ENCODE results near the gene LCP1.

LCP1 gene

DNA sequence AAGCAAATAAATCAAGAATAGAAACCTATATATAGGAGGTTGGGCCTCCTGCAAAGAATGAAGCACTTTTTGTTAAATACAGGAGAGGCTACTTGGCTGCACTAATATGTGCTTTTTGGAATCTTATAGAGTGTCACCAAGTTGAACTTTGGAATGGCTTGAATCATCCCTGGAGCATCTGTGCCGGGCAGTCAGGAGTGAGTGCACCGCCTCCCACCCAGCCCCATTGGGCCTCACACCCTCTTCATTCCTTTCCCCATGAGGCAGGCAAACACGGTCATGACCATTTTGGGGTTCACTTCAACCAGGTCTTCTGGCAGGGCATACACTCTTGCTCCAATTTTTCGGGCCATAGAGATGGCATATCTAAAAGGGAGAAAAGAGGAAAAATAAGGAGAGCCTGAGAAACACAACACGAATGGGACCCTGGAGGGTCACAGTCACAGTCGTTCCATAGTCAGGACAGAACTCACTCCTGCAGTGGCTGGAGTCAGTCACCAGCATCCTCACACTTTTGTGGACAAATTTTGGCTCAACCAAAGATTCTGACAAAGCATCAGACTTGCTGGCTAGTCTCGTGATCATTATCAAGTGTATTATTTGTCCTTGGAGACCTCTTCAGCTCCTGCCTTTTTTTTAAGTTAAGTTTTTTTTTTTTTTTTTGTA is 54.5 kb downstream of the LCP1 start:
- DNase-seq (ENCODE audit: low read depth in 2 of 2) = no peak

DNA sequence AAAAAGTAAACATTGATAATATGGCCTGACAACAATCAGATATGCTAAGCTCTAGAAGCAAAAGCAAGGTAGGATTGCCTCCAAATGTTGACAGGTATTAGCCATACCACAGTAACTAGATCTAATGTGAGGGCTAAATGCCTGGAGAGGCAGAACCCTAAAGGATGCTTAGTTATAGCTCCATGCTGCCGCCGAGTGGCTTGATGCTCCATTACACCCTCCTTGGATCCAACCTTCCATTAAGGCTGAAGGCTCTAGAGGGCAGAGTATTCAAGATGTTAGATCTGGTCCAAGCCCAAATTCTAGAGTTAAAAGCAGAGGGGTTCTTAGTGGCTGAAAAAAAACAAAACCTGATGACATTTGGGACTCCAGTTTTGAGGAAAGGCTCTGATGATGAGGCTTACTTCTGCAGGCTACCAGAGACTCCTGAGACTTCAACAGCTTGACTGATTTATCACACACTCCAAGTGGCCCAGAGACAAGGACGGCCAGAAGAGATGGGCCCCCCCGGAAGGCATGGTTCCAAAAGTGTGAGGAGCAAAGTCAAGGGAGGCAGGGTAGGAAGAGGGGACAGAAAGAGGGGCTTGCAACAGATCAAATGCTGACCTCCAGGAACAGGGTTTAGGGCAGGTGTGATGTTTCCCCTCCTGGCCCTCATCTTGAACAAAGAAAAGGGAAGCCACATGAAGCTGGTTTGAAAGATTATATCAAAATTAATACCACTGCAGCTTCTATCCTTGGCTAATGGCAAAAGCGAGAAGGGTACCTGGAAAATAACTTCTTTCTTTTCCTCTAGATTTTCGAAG is 55.2 kb downstream of the LCP1 start:
- peak; percentile 16 to 53 for DNase-seq (ENCODE audit: low read depth in 2 of 2)

DNA sequence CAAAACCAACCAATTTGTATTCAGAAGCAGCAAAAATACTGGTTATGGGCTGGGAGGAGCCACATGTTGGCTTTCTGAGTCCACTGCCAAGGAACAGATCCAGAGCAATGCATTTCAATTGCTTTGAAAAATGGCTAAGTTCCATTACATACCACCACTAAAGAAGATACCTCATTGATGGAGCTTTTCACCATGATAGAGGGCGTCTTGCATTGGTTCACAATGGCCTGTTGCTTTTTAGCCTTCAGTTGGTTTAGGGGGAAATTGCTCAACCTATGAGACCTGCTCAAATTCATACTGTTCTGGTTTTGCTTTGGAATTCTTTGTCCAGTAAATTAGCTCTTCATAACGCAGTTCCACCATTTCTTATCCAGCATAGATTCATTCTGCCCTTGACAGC is 55.9 kb downstream of the LCP1 start:
- DNase-seq (ENCODE audit: low read depth in 2 of 2) = no peak

DNA sequence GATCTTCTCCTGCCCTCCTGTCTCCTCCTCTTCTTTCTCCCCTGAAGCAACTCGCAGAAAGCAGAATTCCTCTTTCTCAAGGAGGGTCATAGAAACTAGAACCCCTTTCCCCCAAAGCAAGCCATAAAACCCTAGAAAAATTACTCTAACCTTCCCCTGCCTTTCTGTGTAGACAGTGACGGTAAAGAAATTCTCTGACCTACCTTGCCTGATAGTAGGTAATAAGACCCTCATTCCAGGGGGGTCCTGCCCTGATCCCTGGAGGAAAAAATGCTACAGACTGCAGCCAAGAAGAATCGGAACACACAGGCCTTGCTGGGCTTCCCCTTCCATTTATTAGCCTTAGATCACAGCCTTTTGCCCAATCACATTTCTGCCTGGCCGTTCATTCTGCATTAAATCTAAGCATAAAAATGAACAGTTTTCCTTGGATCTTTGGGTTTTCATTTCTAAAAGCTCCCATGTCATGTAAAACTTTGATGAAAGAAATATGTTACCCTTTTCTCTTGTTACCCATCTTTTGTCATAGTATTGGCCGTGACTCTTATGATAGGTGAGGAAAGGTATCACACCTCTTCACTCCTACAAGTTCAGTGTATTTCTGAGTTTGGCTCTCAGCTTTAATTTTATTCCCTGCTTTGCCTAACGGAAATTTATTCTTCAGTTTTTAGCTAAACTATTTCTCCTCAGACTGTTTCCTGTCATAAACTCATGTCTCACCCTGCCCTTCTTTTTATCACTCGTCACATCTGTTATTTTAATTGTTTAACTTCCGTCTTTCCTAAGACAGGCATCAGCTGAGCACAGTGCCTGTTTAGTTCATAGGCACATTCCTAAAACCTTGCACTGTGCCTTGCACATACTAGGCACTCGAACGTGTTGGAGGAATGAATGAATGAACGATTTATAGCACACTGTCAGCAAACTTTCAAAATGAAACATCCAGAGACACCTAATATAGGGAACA is 56.7 kb downstream of the LCP1 start:
- no peak for DNase-seq (ENCODE audit: low read depth in 2 of 2)

DNA sequence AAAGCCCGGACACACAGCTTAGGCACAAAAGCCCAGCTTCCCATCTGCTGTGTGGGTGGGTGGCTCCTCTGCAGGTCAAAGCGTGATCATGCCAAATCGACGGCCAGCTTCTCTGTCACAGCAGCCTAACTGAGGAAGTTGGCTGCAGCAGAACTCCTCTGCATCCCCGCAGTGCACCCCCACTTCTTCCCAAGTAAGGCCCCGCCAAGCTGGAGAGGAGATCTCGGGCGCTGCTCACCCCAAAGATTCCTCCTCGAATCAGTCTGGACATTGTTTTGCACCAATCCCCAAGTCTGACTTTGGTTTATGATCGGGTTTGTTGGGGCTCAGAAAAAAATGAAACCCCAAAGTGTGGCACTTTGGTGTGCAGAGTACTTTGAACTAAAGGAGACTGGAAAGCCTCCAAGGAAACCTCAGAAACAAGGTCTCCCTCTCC is 57.4 kb downstream of the LCP1 start:
- DNase-seq (ENCODE audit: low read depth in 2 of 2) = no peak

DNA sequence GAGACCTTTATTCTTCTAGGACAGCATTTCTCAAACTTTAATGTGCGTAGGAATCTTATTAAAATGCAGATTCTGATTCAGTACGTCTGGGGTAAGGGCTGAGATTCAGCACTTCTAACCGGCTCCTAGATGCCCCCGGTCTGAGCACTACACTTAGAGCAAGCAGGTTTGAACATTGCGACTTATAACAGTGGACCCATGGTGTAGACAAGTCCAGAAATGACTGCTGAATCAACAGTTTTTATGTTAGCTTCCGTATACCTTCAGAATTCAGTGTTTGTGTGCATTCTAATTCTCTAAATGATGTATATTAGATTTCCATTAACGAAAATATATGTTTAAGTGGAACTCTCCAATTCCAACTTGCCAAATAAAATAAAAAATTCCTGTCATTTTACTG is 59.7 kb downstream of the LCP1 start:
- DNase-seq (ENCODE audit: low read depth in 2 of 2) = no peak

DNA sequence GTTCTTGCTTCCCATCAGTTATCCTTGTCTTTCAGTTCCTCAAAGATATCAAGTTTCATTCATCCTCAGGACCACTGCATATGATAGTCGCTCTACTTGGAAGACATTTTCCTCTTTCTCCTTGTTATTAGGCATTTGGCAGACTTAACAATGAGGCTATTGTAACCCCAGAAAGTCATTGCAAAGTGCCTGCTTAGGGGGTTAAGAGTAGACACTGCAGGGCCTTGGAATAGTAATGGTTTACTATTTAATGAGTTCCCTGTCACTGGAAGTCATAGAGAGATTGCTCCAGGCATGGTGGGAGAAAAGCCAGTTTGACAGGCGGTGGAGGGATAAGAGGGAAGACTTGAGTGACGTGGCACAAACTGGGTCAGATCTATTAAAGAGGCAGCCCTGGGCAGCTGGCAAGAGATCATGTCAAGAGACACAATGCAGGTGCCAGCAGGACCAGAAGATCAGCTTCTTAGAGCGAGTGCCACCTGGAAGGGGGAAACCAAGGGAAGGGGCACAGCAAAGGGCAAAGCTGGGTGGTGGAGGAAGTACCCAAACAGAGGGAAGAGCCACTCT is 60.3 kb downstream of the LCP1 start:
- no peak for DNase-seq (ENCODE audit: low read depth in 2 of 2)

DNA sequence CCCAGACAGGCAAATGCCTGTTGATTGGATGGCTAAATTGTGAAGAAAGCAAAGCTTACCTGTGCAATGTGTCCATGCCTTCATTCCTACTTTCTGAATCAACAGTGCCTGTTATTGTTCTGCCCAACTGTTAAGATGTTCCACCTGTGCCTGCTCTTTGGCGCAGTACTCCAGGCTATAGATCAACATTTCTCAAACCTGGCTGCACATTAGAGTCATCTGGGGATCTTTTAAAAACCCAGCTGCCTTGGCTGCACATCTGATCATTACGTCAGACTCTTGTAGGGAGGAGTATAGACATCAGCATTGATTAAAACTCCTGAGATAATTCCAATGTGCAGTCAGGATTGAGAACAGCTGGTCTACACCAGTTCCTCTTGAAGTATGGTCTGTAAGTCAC is 60.9 kb downstream of the LCP1 start:
- no peak for DNase-seq (ENCODE audit: low read depth in 2 of 2)

DNA sequence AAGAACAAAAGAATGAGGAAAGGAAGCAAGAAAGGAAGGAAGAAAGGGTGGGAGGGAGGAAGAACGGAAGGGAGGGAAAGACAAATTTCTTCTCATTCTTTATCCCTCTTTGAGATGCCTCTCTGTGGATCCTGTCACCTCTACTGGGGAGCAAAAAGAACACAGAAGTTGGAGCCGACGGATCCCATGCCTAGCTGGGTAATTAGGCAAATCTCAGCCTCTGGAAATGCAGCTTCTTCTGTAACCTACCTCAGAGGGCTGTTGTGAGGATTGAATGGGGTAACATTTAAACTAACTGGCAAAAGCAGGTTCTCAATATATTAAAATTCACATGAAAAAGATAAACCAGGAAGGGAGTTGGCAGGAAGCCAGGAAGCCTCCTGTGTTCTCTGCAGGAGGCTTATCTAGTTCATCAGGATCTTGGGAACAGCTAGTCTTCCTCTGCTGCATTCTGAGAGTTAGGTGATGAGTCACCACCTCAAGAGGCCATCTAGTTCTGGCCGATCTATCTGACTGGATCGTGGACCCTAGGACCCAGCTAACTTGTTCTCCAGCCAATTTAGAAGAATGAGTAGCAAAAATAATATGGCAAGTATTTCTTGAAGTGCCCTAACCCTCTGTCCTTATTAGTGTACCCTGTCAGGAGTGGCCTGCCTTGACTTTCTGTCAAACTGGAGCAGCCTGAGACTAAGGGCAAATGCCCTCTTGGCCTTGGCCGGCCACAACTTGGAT is 61.9 kb downstream of the LCP1 start:
- DNase-seq (ENCODE audit: low read depth in 2 of 2) = no peak

DNA sequence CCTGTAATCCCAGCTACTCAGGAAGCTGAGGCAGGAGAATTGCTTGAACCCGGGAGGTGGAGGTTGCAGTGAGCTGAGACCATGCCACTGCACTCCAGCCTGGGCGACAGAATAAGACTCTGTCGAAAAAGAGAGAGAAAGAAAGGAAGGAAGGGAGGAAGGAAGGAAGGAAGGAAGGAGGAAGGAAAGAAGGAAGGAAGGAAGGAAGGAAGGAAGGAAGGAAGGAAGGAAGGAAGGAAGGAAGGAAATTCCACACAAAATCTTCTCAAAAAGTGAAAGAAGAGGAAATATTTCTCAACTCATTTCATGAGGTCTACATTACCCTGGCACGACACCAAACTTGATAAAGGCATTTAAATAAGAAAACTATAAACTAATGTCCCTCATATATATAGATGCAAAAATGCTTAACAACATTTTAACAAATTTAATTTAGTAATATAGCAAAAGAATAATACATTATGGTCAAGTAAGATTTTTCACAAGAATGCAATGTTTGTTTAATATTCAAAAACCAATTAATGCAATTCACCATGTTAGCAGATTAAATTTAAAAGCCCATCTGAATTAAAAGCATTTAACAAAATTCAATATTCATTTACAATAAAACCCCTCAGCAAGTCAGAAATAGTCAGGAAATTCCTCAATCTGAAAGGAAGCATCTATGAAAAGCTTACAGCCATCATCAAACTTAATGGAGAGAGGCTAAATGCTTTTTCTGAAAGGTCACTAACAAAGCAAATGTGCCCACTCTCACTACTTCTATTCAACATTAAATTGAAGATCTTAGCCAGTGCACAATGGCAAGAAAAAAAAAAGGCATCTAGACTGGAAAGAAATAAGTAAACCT is 65.1 kb downstream of the LCP1 start:
- no peak for DNase-seq (ENCODE audit: low read depth in 2 of 2)

DNA sequence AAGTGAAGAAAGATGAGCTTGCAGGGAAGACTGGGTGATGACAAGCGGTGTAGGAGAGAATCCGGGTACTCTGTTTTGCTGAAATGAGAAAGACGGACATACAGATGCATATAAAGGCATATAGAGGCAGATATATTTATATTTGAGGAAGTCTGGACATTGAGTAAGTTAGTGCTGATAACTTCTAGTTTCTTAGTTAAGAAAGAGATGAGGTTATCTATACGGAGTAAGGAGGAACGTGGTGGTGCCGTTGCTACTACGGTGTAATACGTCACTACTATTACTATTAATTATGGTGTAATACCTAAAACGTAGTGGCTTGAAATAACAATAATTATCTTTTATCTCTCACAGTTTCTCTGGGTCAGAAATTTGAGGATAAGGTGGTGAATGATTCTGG is 67.4 kb downstream of the LCP1 start:
- no peak for DNase-seq (ENCODE audit: low read depth in 2 of 2)

DNA sequence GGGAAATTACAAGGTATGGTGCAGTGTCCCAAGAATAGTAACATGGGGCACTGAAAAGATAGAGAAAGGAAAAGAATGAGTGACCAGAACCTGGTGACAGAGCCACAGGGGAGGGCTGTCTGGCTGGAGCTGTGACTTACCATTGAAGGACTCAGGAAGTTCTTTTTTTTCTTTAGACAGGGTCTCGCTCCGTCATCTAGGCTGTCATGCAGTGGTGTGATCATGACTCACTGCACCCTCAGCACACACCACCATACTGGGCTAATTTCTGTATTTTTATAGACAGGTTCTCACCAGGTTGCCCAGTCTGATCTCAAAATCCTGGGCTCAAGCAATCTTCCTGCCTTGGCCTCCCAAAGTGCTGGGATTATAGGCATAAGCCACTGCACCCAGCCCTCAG is 68.4 kb downstream of the LCP1 start:
- DNase-seq (ENCODE audit: low read depth in 2 of 2) = no peak

DNA sequence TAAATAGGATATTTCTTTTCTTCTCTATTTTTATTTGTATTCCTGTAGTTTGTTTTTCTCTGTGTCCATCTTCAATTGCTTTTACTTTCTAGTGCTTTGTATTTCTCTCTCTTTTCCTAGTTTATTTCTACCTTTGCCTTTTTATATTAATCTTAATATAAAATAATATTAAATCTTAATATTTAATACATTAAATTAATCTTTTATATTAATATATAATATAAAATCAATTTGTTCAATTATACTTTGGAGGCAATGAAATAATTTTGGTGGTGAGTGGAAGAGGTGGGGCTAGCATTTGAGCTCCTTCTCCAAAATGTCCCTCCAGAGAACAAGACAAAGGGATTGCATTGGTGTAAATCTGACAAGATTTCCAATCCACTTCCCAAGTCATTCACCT is 70.8 kb downstream of the LCP1 start:
- no peak for DNase-seq (ENCODE audit: low read depth in 2 of 2)

DNA sequence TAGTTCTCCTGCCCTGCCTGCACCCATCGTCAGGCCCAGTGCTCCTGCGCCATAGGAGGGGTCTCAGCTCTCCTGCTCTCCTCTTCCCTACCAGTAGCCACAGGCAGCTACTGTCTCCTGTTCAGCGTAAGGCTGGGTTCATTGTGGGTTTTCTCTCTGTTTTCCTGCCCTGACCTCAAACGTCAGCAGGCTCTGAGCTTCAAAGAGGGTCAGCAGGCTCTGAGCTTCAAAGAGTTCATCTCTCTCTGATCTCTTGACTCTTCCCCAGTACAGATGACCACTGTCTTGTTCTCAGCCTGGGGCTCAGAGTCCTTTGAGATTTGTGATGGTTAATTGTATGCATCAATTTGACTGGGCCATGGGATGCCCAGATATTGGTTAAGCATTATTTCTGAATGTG is 72.5 kb downstream of the LCP1 start:
- no peak for DNase-seq (ENCODE audit: low read depth in 2 of 2)

DNA sequence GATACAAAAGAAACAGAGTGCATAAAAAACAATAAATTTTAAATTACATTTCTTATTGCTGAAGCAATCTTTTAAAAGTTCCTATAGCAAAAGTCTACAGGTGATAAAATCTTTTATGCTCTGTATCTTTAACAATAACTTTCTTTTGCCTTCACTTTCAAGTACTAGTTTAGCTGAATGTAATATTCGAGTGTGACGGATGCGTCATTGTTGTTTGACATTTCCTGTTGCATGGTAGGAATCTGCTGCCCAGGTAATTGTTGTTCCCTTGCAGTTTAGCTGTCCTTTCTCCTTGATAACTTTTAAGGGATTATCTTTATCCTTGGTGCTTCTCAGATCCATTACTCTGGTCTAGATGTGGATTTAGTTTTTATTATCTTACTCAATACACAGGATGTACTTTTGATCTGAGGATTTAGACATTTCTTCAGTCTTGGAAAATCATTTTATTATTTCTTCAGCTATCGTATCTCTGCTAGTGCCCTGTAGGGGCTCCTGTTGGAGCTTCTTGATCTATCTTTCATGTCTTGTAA is 75.1 kb downstream of the LCP1 start:
- DNase-seq (ENCODE audit: low read depth in 2 of 2) = no peak

DNA sequence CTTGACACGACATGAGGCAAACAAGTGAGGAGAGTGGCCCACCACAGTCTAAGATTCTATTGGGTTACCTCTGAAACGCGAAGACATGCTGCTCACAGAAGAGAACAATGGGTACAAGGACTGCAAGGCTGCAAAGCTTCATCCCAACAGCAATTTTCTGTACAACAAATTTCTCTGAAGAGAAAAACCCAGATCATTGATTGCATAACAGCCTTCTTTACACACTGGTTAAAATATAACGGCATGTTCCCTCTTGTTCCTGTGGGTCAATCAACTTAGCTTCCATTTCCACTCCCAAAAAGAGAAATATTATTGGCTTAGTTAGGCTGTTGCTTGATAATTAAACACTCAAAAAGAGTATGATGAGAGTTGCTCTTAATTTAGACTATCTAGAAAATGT is 77.1 kb downstream of the LCP1 start, which contains the start of gene CPB2:
CPB2 (minus strand) TSS at position 166 of the 400 bp plus-strand sequence; CDS start at position 142, 24 bp downstream.
- DNase-seq (ENCODE audit: low read depth in 2 of 2) = no peak

DNA sequence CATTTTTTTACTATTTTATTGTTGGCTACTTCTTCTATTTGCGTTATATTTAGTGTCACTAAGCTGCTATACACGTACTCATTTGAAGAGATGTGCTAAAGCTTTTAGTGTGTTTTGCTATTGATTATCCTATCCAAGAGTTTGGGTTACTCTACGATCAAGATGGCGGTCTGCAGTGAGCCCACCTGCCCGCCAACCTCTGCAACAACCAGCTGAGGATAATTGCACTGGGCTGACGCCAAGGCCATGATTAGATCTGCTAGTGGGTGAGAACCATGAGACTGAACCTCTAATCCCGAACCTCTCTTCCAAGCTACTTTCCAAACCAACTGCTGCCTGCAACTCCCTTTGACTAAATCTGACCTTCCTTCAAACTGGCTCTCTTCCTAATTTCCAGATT is 78.9 kb downstream of the LCP1 start:
- no peak for DNase-seq (ENCODE audit: low read depth in 2 of 2)

DNA sequence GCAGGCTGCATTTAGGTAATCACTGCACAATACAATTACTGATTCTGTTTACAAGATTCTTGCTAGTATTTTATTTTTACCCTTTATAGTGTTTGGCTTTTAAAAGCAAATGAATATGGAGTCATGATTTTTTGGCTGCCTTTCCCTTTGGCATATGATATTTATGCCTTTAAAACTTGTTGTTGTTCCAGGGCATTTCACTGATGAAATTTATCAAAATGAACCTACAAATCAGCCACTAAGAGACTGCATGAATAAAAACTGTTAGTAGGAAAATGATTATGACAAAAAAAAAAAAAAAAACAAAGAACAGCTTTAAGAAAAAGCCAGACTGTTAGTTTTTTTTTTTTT is 79.7 kb downstream of the LCP1 start:
- no peak for DNase-seq (ENCODE audit: low read depth in 2 of 2)

DNA sequence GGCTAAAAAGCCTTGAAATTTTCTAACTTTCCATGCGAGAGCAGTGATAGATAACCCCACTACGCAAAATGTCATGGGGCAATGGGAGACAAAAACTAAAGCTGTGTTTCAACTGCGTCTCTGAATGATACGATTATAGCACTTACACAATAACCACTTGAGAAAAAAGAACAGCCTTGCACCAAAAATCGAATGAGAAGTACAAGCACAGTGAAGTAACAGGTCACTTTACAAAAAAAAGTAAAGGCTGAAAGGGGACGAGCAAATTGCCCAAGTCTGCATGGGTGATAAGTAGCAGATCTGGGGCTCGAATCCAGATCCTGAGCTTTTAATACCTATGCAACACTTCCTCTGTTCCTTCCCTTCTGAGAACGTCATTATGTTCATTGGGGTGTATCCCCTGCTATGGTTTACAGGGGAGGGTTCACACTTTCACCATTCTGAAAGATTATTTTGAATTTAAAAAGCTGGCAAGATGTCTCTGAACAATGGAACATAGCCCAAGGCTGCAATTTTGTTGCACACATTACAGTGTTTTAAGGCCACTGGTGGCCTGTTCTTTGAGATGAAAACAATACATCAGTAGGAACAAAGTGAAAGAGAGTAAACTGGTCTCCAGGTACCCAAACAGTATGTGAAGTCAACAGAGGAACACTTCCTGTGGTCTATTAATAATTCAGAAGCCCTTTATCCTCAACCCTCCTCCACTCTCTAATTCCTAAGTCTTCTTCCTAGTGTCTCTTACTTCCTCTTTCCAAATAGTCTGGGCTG is 80.3 kb downstream of the LCP1 start:
- DNase-seq (ENCODE audit: low read depth in 2 of 2) = no peak
